Smooth muscle cell (in vitro differentiated cells): ENCODE measurements around the gene PLA2G5. TPM values are rescaled to one million over a fixed set of nuclear protein-coding genes. Genes with fewer than 3 reads are reported as not detected.

Experiments
- DNase-seq: peaks from one replicate; lab custom pipeline; 2025; ENCODE audit not compliant: unreplicated experiment; lab: John Stamatoyannopoulos, UW
- H2AFZ ChIP-seq: fragments of 200-600 bp; sonication (generic); 2 replicates; pipeline ENCODE4 v1.6.0; 2016; ENCODE audit warnings: antibody characterized with exemption, low read depth, mild to moderate bottlenecking
- H3F3A ChIP-seq: fragments of 200-600 bp; sonication (generic); 2 replicates; pipeline ENCODE4 v1.6.0; 2017; ENCODE audit warnings: antibody characterized with exemption, low read depth
- H3K27ac ChIP-seq: fragments of 200-600 bp; sonication (generic); 2 replicates; pipeline ENCODE4 v1.5.1; 2016; ENCODE audit warnings: low read depth, mild to moderate bottlenecking
- H3K27me3 ChIP-seq: fragments of 200-600 bp; sonication (generic); 2 replicates; pipeline ENCODE4 v1.6.1; 2016; ENCODE audit warnings: low read depth, mild to moderate bottlenecking
- H3K36me3 ChIP-seq: fragments of 200-600 bp; sonication (generic); 2 replicates; pipeline ENCODE4 v1.5.1; 2016; ENCODE audit warnings: low read depth
- H3K4me1 ChIP-seq: fragments of 200-600 bp; sonication (generic); 2 replicates; pipeline ENCODE4 v1.5.1; 2016; ENCODE audit warnings: low read depth
- H3K4me2 ChIP-seq: fragments of 200-600 bp; sonication (generic); 2 replicates; pipeline ENCODE4 v1.6.0; 2016; ENCODE audit warnings: mild to moderate bottlenecking
- H3K4me3 ChIP-seq: fragments of 200-600 bp; sonication (generic); 2 replicates; pipeline ENCODE4 v1.5.1; 2016; ENCODE audit warnings: mild to moderate bottlenecking
- H3K79me2 ChIP-seq: fragments of 200-600 bp; sonication (generic); 2 replicates; pipeline ENCODE4 v1.6.0; 2016; ENCODE audit warnings: low read depth, mild to moderate bottlenecking
- H3K9ac ChIP-seq: fragments of 200-600 bp; sonication (generic); 2 replicates; pipeline ENCODE4 v1.6.0; 2016; ENCODE audit warnings: low read depth
- H3K9me3 ChIP-seq: fragments of 200-600 bp; sonication (generic); replicated peaks from 2 replicates; pipeline ENCODE4 v1.5.1; 2016; ENCODE audit warnings: low read depth
- H4K20me1 ChIP-seq: fragments of 200-600 bp; sonication (generic); 2 replicates; pipeline ENCODE4 v1.6.0; 2016; ENCODE audit warnings: low read depth
- WGBS: methylation state at CpG from one replicate; pipeline ENCODE4 v1.1.7; 2016; ENCODE audit warnings: low lambda C conversion rate; 5-methylcytosine and 5-hydroxymethylcytosine counted together
- polyA plus RNA-seq: library from polyadenylated mRNA; unstranded; fragments of >200 nt; fragmentation: Nextera tagmentation; extraction: Ambion mirVana; gene quantifications from 2 replicates; pipeline ENCODE4 v1.2.1, GENCODE V29; 2016
- total RNA-seq: library from RNA; depleted of rRNA; stranded (reverse); fragments of >200 nt; gene quantifications from 2 replicates; pipeline ENCODE4 v1.2.3, GENCODE V29; 2014
- TF ChIP-seq, protein P1 (sequence below): fragments of 200-600 bp; sonication (generic); IDR thresholded peaks from 2 replicates; pipeline ENCODE4 v1.5.1; 2017; ENCODE audit warnings: borderline replicate concordance, mild to moderate bottlenecking, antibody characterized with exemption; ENCODE audit not compliant: insufficient read depth, poor library complexity, severe bottlenecking

Gene PLA2G5
- total and polyA plus RNA-seq, 2 experiments from 2014 or later = 0.22 to 0.64 TPM

DNA sequence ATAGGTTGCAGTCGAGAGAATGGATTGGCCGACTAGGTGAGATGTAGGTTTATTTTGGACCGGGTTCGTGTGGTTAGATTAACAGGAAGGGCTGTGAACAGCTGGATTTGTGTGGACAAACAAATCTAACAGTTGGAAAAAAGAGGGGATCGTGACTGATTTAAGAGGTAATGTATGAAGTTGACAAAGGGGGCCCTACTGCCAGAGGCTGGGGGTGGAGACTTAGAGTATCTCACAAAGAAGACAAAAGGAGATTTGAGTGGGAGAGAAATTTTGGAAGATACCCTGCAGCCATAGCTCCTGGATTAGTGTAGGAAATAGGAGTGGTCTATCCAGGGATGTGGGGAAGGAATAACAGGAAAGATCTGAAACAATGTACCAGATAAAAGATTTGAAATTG lies 38.8 kb upstream of the PLA2G5 start:
- TF ChIP-seq, protein P1, sequence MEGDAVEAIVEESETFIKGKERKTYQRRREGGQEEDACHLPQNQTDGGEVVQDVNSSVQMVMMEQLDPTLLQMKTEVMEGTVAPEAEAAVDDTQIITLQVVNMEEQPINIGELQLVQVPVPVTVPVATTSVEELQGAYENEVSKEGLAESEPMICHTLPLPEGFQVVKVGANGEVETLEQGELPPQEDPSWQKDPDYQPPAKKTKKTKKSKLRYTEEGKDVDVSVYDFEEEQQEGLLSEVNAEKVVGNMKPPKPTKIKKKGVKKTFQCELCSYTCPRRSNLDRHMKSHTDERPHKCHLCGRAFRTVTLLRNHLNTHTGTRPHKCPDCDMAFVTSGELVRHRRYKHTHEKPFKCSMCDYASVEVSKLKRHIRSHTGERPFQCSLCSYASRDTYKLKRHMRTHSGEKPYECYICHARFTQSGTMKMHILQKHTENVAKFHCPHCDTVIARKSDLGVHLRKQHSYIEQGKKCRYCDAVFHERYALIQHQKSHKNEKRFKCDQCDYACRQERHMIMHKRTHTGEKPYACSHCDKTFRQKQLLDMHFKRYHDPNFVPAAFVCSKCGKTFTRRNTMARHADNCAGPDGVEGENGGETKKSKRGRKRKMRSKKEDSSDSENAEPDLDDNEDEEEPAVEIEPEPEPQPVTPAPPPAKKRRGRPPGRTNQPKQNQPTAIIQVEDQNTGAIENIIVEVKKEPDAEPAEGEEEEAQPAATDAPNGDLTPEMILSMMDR = no peak
- no peaks in the 10 kb centered on the region for H3K36me3 ChIP-seq
- no peaks in the 10 kb centered on the region for H3K79me2 ChIP-seq
- H3K9me3 ChIP-seq = no peaks in the 10 kb centered on the region
- no peaks in the 10 kb centered on the region for H4K20me1 ChIP-seq
- DNase-seq = no peak
- WGBS = 68% methylated on average over 5 of the region's 5 CpGs
- H2AFZ ChIP-seq = peak overlapping the region; percentile 58
- no peaks in the 10 kb centered on the region for H3K4me1 ChIP-seq
- H3K4me3 ChIP-seq = no peak overlapping the region
- H3K27me3 ChIP-seq = no peaks in the 10 kb centered on the region
- H3K4me2 ChIP-seq = no peak overlapping the region
- no peak overlapping the region for H3K27ac ChIP-seq
- H3K9ac ChIP-seq = no peak overlapping the region
- H3F3A ChIP-seq = peaks cover 2% of the 10 kb centered on the region

DNA sequence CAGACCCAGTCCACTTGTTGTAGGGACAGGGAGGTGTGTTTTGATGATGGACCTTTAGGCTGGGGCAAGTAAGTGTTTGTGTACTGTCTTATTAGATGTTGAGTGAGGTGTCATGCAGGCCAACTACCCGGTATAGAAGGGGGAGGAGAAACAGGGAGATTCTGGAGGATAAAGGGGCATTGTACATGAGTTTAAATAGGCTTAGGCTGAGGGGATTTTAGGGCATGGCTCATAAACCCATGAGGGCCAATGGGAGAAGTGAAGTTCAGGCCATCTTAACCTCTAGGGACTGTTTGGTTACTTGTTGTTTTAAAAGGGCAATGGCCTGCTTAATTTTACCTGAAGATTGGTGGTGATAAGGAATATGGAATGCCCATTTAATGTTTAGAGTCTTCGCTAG lies 38.2 kb upstream of the PLA2G5 start:
- Histone ChIP-seq H3K36me3 (no peaks in the 10 kb centered on the region), H4K20me1 (no peaks in the 10 kb centered on the region), H3K4me3 (no peak overlapping the region), H2AFZ (no peak overlapping the region), H3K4me2 (no peak overlapping the region), H3K27me3 (no peaks in the 10 kb centered on the region), H3F3A (peaks cover 2% of the 10 kb centered on the region), H3K9me3 (no peaks in the 10 kb centered on the region), H3K27ac (no peak overlapping the region), H3K79me2 (no peaks in the 10 kb centered on the region), H3K9ac (no peak overlapping the region), H3K4me1 (no peaks in the 10 kb centered on the region)
- DNase-seq = no peak
- 82% methylated on average over 2 of the region's 2 CpGs for WGBS
- TF ChIP-seq, protein P1 = no peak

DNA sequence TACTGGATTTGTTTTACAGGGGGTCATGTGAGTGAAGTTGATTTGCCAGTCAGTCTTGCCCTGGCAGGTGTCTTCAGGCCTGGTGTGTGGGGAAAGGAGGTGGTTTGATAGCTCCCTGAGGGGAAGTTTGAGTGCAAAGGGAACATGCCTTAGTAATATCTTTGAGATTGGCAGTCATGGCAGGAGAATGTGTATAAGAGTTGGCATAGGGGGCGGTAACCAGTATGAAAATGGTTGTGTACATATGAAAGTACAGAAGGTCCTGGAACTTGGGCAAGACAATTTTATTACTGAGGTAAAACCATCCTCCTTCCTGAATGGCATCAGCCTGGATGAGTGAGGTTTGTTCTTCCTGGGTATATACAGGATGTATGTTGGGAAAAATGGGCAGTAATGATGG lies 37.6 kb upstream of the PLA2G5 start:
- TF ChIP-seq, protein P1 = no peak
- Histone ChIP-seq H3K4me1 (no peaks in the 10 kb centered on the region), H3K4me2 (no peak overlapping the region), H3K4me3 (no peak overlapping the region), H3F3A (peaks cover 2% of the 10 kb centered on the region), H3K9ac (no peak overlapping the region), H3K36me3 (no peaks in the 10 kb centered on the region), H3K9me3 (no peaks in the 10 kb centered on the region), H2AFZ (no peak overlapping the region), H3K27me3 (no peaks in the 10 kb centered on the region), H3K27ac (no peak overlapping the region), H3K79me2 (no peaks in the 10 kb centered on the region), H4K20me1 (no peaks in the 10 kb centered on the region)
- 95% methylated on average over 1 of the region's 1 CpG for WGBS
- no peak for DNase-seq

DNA sequence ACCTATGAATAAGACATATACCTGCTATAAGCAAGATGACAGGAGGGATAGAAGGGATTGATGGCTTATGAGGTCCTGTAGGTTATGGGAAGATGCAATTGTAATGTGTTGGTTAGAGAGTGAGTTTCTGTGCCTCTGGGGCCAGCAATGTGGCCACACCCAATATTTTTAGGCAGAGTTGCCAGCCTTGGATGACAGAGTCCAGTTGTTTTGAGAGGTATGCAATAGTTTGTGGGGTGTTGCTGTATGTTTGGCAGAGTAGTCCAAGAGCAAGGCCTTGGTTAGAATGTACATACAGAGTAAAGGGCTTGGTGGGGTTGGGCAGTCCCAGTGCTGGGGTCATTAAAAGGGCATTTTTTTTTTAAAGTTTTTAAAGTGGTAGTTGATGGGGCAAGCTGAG lies 36.6 kb upstream of the PLA2G5 start:
- H4K20me1 ChIP-seq = no peaks in the 10 kb centered on the region
- H3K79me2 ChIP-seq = no peaks in the 10 kb centered on the region
- no peaks in the 10 kb centered on the region for H3K9me3 ChIP-seq
- no peaks in the 10 kb centered on the region for H3K27me3 ChIP-seq
- no peak overlapping the region for H3K4me2 ChIP-seq
- no peak overlapping the region for H3K9ac ChIP-seq
- H3F3A ChIP-seq = peaks cover 2% of the 10 kb centered on the region
- no peak for DNase-seq
- H2AFZ ChIP-seq = no peak overlapping the region
- H3K4me3 ChIP-seq = no peak overlapping the region
- H3K27ac ChIP-seq = no peak overlapping the region
- no peaks in the 10 kb centered on the region for H3K36me3 ChIP-seq
- no peaks in the 10 kb centered on the region for H3K4me1 ChIP-seq
- TF ChIP-seq, protein P1 = no peak
